MM.1S (cell line): ENCODE data around the gene HEPACAM.

Experiments
- DNase-seq: peaks from one replicate; pipeline ENCODE4 v3.0.0-alpha.2; 2015
- H2AFZ ChIP-seq: fragments of 300-600 bp; sonication (generic); 2 replicates; pipeline ENCODE4 v1.6.0; 2016; ENCODE audit warnings: antibody characterized with exemption, low read length
- H3F3A ChIP-seq: fragments of 300-600 bp; sonication (generic); 2 replicates; pipeline ENCODE4 v1.6.1; 2016; ENCODE audit warnings: mild to moderate bottlenecking, antibody characterized with exemption, low read length, moderate library complexity, mixed read lengths; ENCODE audit not compliant: insufficient read depth
- H3K27ac ChIP-seq: fragments of 300-600 bp; sonication (generic); 2 replicates; pipeline ENCODE4 v1.5.1; 2016; ENCODE audit warnings: mild to moderate bottlenecking, low read length
- H3K27me3 ChIP-seq: fragments of 300-600 bp; sonication (generic); replicated peaks from 2 replicates; pipeline ENCODE4 v1.6.0; 2016; ENCODE audit warnings: low read length; ENCODE audit not compliant: insufficient read depth
- H3K36me3 ChIP-seq: fragments of 300-600 bp; sonication (generic); replicated peaks from 2 replicates; pipeline ENCODE4 v1.6.1; 2016; ENCODE audit warnings: mild to moderate bottlenecking, low read length, mixed read lengths; ENCODE audit not compliant: insufficient read depth
- H3K4me1 ChIP-seq: fragments of 300-600 bp; sonication (generic); 2 replicates; pipeline ENCODE4 v1.6.1; 2016; ENCODE audit warnings: low read length, mixed read lengths
- H3K4me2 ChIP-seq: fragments of 300-600 bp; sonication (generic); 2 replicates; pipeline ENCODE4 v1.6.0; 2016; ENCODE audit warnings: low read depth, low read length
- H3K4me3 ChIP-seq: fragments of 300-600 bp; sonication (generic); 2 replicates; pipeline ENCODE4 v1.5.1; 2016; ENCODE audit warnings: low read length, mixed read lengths
- H3K79me2 ChIP-seq: fragments of 300-600 bp; sonication (generic); 2 replicates; pipeline ENCODE4 v1.6.1; 2016; ENCODE audit warnings: mixed run types, low read length, mixed read lengths
- H3K9ac ChIP-seq: fragments of 300-600 bp; sonication (generic); 2 replicates; pipeline ENCODE4 v1.6.1; 2016; ENCODE audit warnings: low read length, mixed read lengths
- H3K9me2 ChIP-seq: fragments of 300-600 bp; sonication (generic); replicated peaks from 2 replicates; pipeline ENCODE4 v1.6.1; 2016; ENCODE audit warnings: mild to moderate bottlenecking, low read length, mixed read lengths; ENCODE audit not compliant: insufficient read depth
- H3K9me3 ChIP-seq: fragments of 300-600 bp; sonication (generic); replicated peaks from 2 replicates; pipeline ENCODE4 v1.6.1; 2016; ENCODE audit warnings: mild to moderate bottlenecking, low read length, mixed read lengths; ENCODE audit not compliant: insufficient read depth
- H4K20me1 ChIP-seq: fragments of 300-600 bp; sonication (generic); 2 replicates; pipeline ENCODE4 v1.6.1; 2016; ENCODE audit warnings: mild to moderate bottlenecking, low read length, moderate library complexity, mixed read lengths; ENCODE audit not compliant: insufficient read depth
- CTCF ChIP-seq: fragments of 300-600 bp; sonication (generic); IDR thresholded peaks from 2 replicates; pipeline ENCODE4 v1.5.1; 2016; ENCODE audit warnings: antibody characterized with exemption, low read length, mixed read lengths
- EZH2 ChIP-seq: fragments of 300-600 bp; sonication (generic); optimal IDR thresholded peaks from 2 replicates; pipeline ENCODE3; 2017; ENCODE audit warnings: low read depth, mild to moderate bottlenecking, antibody characterized with exemption, low read length, mixed read lengths
- EZH2phosphoT487 ChIP-seq: fragments of 300-600 bp; sonication (generic); IDR thresholded peaks from 2 replicates; pipeline ENCODE4 v1.6.1; 2018; ENCODE audit warnings: antibody characterized with exemption, low read length

HEPACAM gene

GRCh38 chr11:124873951-124874350 is 61.9 kb downstream of the HEPACAM start:
- no peaks in the 10 kb centered on the region for H3K36me3 ChIP-seq
- H3F3A ChIP-seq: no peaks in the 10 kb centered on the region
- H3K27me3 ChIP-seq: peaks cover 53% of the 10 kb centered on the region
- no peak overlapping the region for H2AFZ ChIP-seq
- no peaks in the 10 kb centered on the region for H3K79me2 ChIP-seq
- H3K9ac ChIP-seq: no peak overlapping the region
- H3K4me1 ChIP-seq: no peaks in the 10 kb centered on the region
- DNase-seq: no peak
- no peak overlapping the region for H3K4me3 ChIP-seq
- H3K9me3 ChIP-seq: no peaks in the 10 kb centered on the region
- TF ChIP-seq EZH2 (no peak), CTCF (no peak), EZH2phosphoT487 (no peak)
- H3K9me2 ChIP-seq: no peaks in the 10 kb centered on the region
- H4K20me1 ChIP-seq: no peaks in the 10 kb centered on the region
- no peak overlapping the region for H3K27ac ChIP-seq
- no peak overlapping the region for H3K4me2 ChIP-seq

GRCh38 chr11:124872741-124873140 is 63.1 kb downstream of the HEPACAM start:
- H3K27me3 ChIP-seq: peaks cover 65% of the 10 kb centered on the region
- no peak overlapping the region for H2AFZ ChIP-seq

GRCh38 chr11:124872280-124872679 is 63.6 kb downstream of the HEPACAM start:
- Histone ChIP-seq H3K9me3 (no peaks in the 10 kb centered on the region), H3K79me2 (no peaks in the 10 kb centered on the region), H3K27ac (no peak overlapping the region), H3K4me1 (no peaks in the 10 kb centered on the region), H3K9me2 (no peaks in the 10 kb centered on the region), H4K20me1 (no peaks in the 10 kb centered on the region), H3K4me3 (no peak overlapping the region), H3K4me2 (no peak overlapping the region; the same call in 1 of the 2 replicates), H3K36me3 (no peaks in the 10 kb centered on the region), H2AFZ (no peak overlapping the region), H3K9ac (no peak overlapping the region), H3F3A (no peaks in the 10 kb centered on the region), H3K27me3 (peaks cover 65% of the 10 kb centered on the region)
- TF ChIP-seq EZH2phosphoT487 (no peak), EZH2 (no peak), CTCF (no peak)
- DNase-seq: no peak

More at GRCh38 chr11:124872741-124873140, 63.1 kb downstream of the HEPACAM start:
- Histone ChIP-seq H3K27ac (no peak overlapping the region), H3K79me2 (no peaks in the 10 kb centered on the region), H3K4me1 (no peaks in the 10 kb centered on the region), H3K9ac (no peak overlapping the region), H3K9me3 (no peaks in the 10 kb centered on the region), H4K20me1 (no peaks in the 10 kb centered on the region), H3K4me2 (no peak overlapping the region; the same call in 1 of the 2 replicates), H3K4me3 (no peak overlapping the region), H3F3A (no peaks in the 10 kb centered on the region), H3K36me3 (no peaks in the 10 kb centered on the region), H3K9me2 (no peaks in the 10 kb centered on the region)
- no peak for DNase-seq
- TF ChIP-seq EZH2phosphoT487 (no peak), EZH2 (no peak), CTCF (no peak)
